ENCODE measurements around the gene RGS3. TPM values are rescaled to one million over a fixed set of nuclear protein-coding genes. Genes with fewer than 3 reads are reported as not detected.

The RGS3 gene
- total RNA-seq, 2 donors from 2014 or later, result 25.7 to 96.9 TPM

- H3K27ac ChIP-seq, result no peak overlapping the region
- no peaks in the 10 kb centered on the region for H3K9me3 ChIP-seq
- H3K27me3 ChIP-seq, result no peaks in the 10 kb centered on the region
- H3K36me3 ChIP-seq (replicated peaks in 1 of 2; ENCODE audit: insufficient read depth in 1 of 2, low read depth in 2 of 2), result no peaks in the 10 kb centered on the region
- intact Hi-C loops (cut with DNase I), result no loop called here
- no peak for DNase-seq
- H3K4me3 ChIP-seq, result no peak overlapping the region
- WGBS, 2 donors, result 86 to 96% methylated on average over 7 of the region's 7 CpGs
- H3K4me1 ChIP-seq, result peaks cover 22% of the 10 kb centered on the region
- no peak for ATAC-seq
- TF ChIP-seq POLR2A (IDR thresholded peaks at IDR 0.05), result no peak
- TF ChIP-seq CTCF (IDR thresholded peaks at IDR 0.05), result no peak
Measured at GRCh38 chr9:113509463-113509862, 45.9 kb downstream of the RGS3 start.

- intact Hi-C loops (cut with DNase I), result no loop called here
- 15 to 17% methylated on average over 4 to 6 of the region's 6 CpGs for WGBS, 2 donors
- Histone ChIP-seq H3K4me3 (no peak overlapping the region), H3K27me3 (no peaks in the 10 kb centered on the region), H3K27ac (peak overlapping the region in 3 of 4 donors; percentile 43 to 61 (median 57)), H3K36me3 (replicated peaks in 1 of 2; ENCODE audit: insufficient read depth in 1 of 2, low read depth in 2 of 2) (no peaks in the 10 kb centered on the region), H3K9me3 (no peaks in the 10 kb centered on the region), H3K4me1 (peaks cover 30% of the 10 kb centered on the region)
- ATAC-seq, result peak; percentile 59
- TF ChIP-seq CTCF (IDR thresholded peaks at IDR 0.05) (no peak), POLR2A (IDR thresholded peaks at IDR 0.05) (no peak)
- peak; percentile 51 to 86 (median 77) for DNase-seq
Measured at GRCh38 chr9:113511047-113511521, 47.6 kb downstream of the RGS3 start.

- TF ChIP-seq POLR2A (IDR thresholded peaks at IDR 0.05) (no peak), CTCF (IDR thresholded peaks at IDR 0.05) (no peak)
- Histone ChIP-seq H3K9me3 (no peaks in the 10 kb centered on the region), H3K27me3 (no peaks in the 10 kb centered on the region), H3K36me3 (replicated peaks in 1 of 2; ENCODE audit: insufficient read depth in 1 of 2, low read depth in 2 of 2) (no peaks in the 10 kb centered on the region), H3K4me1 (peaks cover 30% of the 10 kb centered on the region), H3K4me3 (no peak overlapping the region), H3K27ac (peak overlapping the region; percentile 19 to 61 (median 41))
- WGBS, 2 donors, result 70 to 74% methylated on average over 8 to 10 of the region's 10 CpGs
- intact Hi-C loops (cut with DNase I), result no loop called here
- ATAC-seq (no peak), DNase-seq (no peak)
Measured at GRCh38 chr9:113511856-113512761, 48.6 kb downstream of the RGS3 start.

GRCh38 chr9:113513111-113513510, 49.6 kb downstream of the RGS3 start:
- Histone ChIP-seq H3K4me1 (peaks cover 26% of the 10 kb centered on the region), H3K9me3 (no peaks in the 10 kb centered on the region), H3K27ac (peak overlapping the region in 1 of 4 donors; percentile 17), H3K4me3 (no peak overlapping the region), H3K36me3 (replicated peaks in 1 of 2; ENCODE audit: insufficient read depth in 1 of 2, low read depth in 2 of 2) (no peaks in the 10 kb centered on the region), H3K27me3 (no peaks in the 10 kb centered on the region)
- DNase-seq, result no peak
- ATAC-seq, result no peak
- TF ChIP-seq CTCF (IDR thresholded peaks at IDR 0.05), result no peak
- TF ChIP-seq POLR2A (IDR thresholded peaks at IDR 0.05), result no peak
- intact Hi-C loops (cut with DNase I), result no loop called here
- WGBS, 2 donors, result 78 to 82% methylated on average over 8 of the region's 8 CpGs
